Vagina (tissue), 2 donors: ENCODE results near the gene MYO1A.

ENCODE experiments used
- POLR2AphosphoS5 ChIP-seq, 2 donors: sonication (generic); formaldehyde crosslinking; IDR thresholded peaks; one replicate each; pipeline ENCODE4 v1.9.0; 2017; ENCODE audit warnings: antibody characterized with exemption in 2 of 2, mild to moderate bottlenecking in 2 of 2, low read depth in 1 of 2; ENCODE audit not compliant: insufficient read depth in 1 of 2
- TF ChIP-seq, protein P1 (sequence below), 3 experiments: fragments of 450-650 bp in 2 of 3; fragments of 200-600 bp in 1 of 3; sonication (generic) in 1 of 3; IDR thresholded peaks; one replicate each; pipeline ENCODE4 v1.5.1; 2017 to 2019; ENCODE audit warnings: antibody characterized with exemption in 3 of 3, mild to moderate bottlenecking in 2 of 3, moderate library complexity in 2 of 3

DNA sequence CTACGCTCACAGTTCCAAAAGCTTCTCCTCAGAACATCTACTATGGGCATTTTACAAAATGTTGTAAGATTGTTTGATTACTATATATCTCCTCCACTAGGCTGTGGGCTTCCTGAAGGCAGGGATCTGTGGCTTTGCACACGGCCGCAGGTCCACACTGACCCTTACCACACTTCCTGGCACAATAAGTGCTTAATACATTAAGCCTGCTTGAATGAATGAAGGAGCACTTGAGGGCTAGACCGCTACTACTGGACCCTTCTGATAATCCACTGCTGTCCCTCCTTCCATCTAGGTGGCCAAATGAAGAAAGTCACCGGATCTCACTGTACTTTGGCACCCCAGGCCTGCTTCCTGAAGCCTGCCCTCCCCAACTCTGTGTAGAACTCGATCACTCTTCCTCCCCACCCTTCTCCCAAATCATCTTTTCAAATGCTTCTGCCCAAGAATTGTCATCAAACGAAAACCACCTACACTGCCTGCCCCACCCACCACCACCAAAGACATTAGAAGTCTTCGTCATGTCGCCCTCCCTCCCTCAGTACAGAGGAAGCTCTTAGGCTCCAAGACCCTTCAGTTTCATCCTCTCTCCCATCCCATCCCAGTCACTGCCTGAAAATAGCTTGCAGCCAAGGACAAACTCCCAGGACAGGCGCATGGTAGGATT, 43.0 kb downstream of the MYO1A start:
- TF ChIP-seq, protein P1, sequence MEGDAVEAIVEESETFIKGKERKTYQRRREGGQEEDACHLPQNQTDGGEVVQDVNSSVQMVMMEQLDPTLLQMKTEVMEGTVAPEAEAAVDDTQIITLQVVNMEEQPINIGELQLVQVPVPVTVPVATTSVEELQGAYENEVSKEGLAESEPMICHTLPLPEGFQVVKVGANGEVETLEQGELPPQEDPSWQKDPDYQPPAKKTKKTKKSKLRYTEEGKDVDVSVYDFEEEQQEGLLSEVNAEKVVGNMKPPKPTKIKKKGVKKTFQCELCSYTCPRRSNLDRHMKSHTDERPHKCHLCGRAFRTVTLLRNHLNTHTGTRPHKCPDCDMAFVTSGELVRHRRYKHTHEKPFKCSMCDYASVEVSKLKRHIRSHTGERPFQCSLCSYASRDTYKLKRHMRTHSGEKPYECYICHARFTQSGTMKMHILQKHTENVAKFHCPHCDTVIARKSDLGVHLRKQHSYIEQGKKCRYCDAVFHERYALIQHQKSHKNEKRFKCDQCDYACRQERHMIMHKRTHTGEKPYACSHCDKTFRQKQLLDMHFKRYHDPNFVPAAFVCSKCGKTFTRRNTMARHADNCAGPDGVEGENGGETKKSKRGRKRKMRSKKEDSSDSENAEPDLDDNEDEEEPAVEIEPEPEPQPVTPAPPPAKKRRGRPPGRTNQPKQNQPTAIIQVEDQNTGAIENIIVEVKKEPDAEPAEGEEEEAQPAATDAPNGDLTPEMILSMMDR (IDR thresholded peaks at IDR 0.05) = no peak
- no peak for TF ChIP-seq POLR2AphosphoS5 (IDR thresholded peaks at IDR 0.05; ENCODE audit: insufficient read depth in 1 of 2, low read depth in 1 of 2)
